Tibial nerve (tissue), 4 donors: ENCODE data around the gene TNPO1.

Experiments
- CTCF ChIP-seq, 5 experiments: fragments of 200-600 bp in 3 of 5; fragments of 450-650 bp in 2 of 5; sonication (generic) in 3 of 5; IDR thresholded peaks; one replicate each; pipeline ENCODE4 v1.5.1; 2016 to 2019; ENCODE audit warnings: antibody characterized with exemption in 5 of 5, mild to moderate bottlenecking in 3 of 5, moderate library complexity in 2 of 5
- EP300 ChIP-seq, 2 donors: sonication (generic); formaldehyde crosslinking; IDR thresholded peaks; one replicate each; pipeline ENCODE4 v1.6.1; 2017; ENCODE audit warnings: antibody characterized with exemption in 2 of 2, mild to moderate bottlenecking in 1 of 2
- POLR2A ChIP-seq, 2 donors: fragments of 450-650 bp; IDR thresholded peaks; one replicate each; pipeline ENCODE4 v1.6.1; 2017; ENCODE audit warnings: antibody characterized with exemption in 2 of 2, mild to moderate bottlenecking in 2 of 2, moderate library complexity in 2 of 2

GRCh38 chr5:72937517-72938061, 121.1 kb downstream of the TNPO1 start:
- TF ChIP-seq POLR2A (IDR thresholded peaks at IDR 0.05) (no peak), CTCF (IDR thresholded peaks at IDR 0.05) (no peak), EP300 (IDR thresholded peaks at IDR 0.05) (no peak)
